ENCODE data around the gene SLC6A6. TPM values are rescaled to one million over a fixed set of nuclear protein-coding genes. Genes with fewer than 3 reads are reported as not detected.

Gene SLC6A6
- total RNA-seq, 1 experiment from 2014 or later, result 72.6 TPM

- H2AK5ac ChIP-seq (ENCODE audit: insufficient read length, low read length), result no peak overlapping the region
- H3K9me3 ChIP-seq (ENCODE audit: control insufficient read depth, low read depth, low read length), result no peaks in the 10 kb centered on the region
- H3K27ac ChIP-seq (ENCODE audit: insufficient read length, low read depth, low read length), result no peak overlapping the region
- H3K14ac ChIP-seq (ENCODE audit: insufficient read depth, low read length), result no peak overlapping the region
- Mint-ChIP-seq H3K27ac (no peak overlapping the region), H3K27me3 (ENCODE audit: low read depth) (no peaks in the 10 kb centered on the region), H3K4me3 (no peak overlapping the region), H3K36me3 (ENCODE audit: insufficient read depth in 1 of 3, low read depth in 3 of 3) (peaks cover 45 to 87% (median 57%) of the 10 kb centered on the region in 3 experiments), H3K9me3 (no peaks in the 10 kb centered on the region; a peak in 1 of 5 replicates), H3K4me1 (peaks cover 14 to 19% of the 10 kb centered on the region in 2 experiments)
- no peaks in the 10 kb centered on the region for H4K20me1 ChIP-seq (ENCODE audit: control insufficient read depth, insufficient read depth, insufficient read length)
- H2BK120ac ChIP-seq (ENCODE audit: low read depth, low read length, poor library complexity, severe bottlenecking), result no peak overlapping the region
- no peaks in the 10 kb centered on the region for H3K4me1 ChIP-seq (ENCODE audit: insufficient read depth, low read length)
- no peak overlapping the region for H3K4me2 ChIP-seq (ENCODE audit: insufficient read depth, insufficient read length, low read length)
- no peak overlapping the region for H2BK20ac ChIP-seq (ENCODE audit: low read depth, low read length, poor library complexity, severe bottlenecking)
- H3K4ac ChIP-seq (ENCODE audit: low read depth, low read length), result no peak overlapping the region
- TF ChIP-seq CTCF (conservative IDR thresholded peaks at IDR 0.05), result no peak
- H3K79me1 ChIP-seq (ENCODE audit: insufficient read depth, low read depth, low read length, poor library complexity, severe bottlenecking), result no peaks in the 10 kb centered on the region
- no peak overlapping the region for H3K9ac ChIP-seq (ENCODE audit: extremely low read depth, insufficient read length, low read length)
- no peaks in the 10 kb centered on the region for H3K27me3 ChIP-seq (ENCODE audit: insufficient read depth, low read length)
- H2AFZ ChIP-seq (ENCODE audit: low read length), result no peak overlapping the region
- no peak overlapping the region for H3T11ph ChIP-seq (ENCODE audit: low read length)
- no peak for DNase-seq
- H2BK5ac ChIP-seq (ENCODE audit: insufficient read length, low read length), result no peak overlapping the region
- H2BK12ac ChIP-seq (ENCODE audit: insufficient read length, low read depth, low read length), result no peak overlapping the region
- H3K56ac ChIP-seq (ENCODE audit: insufficient read length, low read depth, low read length), result no peak overlapping the region
- H4K91ac ChIP-seq (ENCODE audit: insufficient read length, low read depth, low read length), result no peak overlapping the region
- no peak overlapping the region for H3K23ac ChIP-seq (ENCODE audit: insufficient read length, low read depth, low read length)
- WGBS (ENCODE audit: extremely low coverage, insufficient read length, low lambda C conversion rate), result no CpG with 5 or more reads among the region's 8 CpGs
- H3K79me2 ChIP-seq (ENCODE audit: insufficient read depth, low read length), result no peaks in the 10 kb centered on the region
- no peak overlapping the region for H4K8ac ChIP-seq (replicated peaks; ENCODE audit: insufficient read length, low read depth, low read length)
- no peaks in the 10 kb centered on the region for H3K23me2 ChIP-seq (ENCODE audit: insufficient read length, low read depth, low read length, poor library complexity, severe bottlenecking)
- no peak overlapping the region for H4K5ac ChIP-seq (ENCODE audit: insufficient read length, low read depth, low read length)
- no peak overlapping the region for H2BK15ac ChIP-seq (ENCODE audit: low read depth, low read length)
- H3K18ac ChIP-seq (ENCODE audit: insufficient read length, low read depth, low read length), result no peak overlapping the region
Observed at GRCh38 chr3:14478956-14479550, 76.6 kb downstream of the SLC6A6 start.

All from H9 (cell line).